ENCODE data around the gene MS4A4E.
"Not testable (repeated sequence)": the region's sequence is repeated elsewhere in the genome, so short reads cannot be mapped to it uniquely, and the experiment has no call there.

The MS4A4E gene

DNA sequence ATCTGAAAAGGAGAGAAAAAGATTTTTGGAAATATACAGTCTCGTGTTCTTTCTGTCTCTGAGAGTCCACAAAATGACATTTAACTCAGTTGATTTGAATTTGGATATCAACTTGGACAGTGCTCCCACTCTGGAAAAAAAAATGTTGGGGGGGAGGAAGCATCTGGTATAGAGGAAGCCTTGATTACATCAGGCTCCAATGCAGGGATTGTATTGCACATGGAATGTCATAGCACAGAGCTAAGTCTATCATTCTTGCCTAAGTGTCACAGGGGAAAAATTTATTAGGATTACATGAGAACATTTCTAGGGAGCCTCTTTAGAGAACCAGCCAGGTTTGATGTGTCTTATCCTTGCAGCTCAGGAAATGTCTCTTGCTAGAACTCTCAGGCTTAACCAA is 83.1 kb downstream of the MS4A4E start:
- TF ChIP-seq, protein P1, sequence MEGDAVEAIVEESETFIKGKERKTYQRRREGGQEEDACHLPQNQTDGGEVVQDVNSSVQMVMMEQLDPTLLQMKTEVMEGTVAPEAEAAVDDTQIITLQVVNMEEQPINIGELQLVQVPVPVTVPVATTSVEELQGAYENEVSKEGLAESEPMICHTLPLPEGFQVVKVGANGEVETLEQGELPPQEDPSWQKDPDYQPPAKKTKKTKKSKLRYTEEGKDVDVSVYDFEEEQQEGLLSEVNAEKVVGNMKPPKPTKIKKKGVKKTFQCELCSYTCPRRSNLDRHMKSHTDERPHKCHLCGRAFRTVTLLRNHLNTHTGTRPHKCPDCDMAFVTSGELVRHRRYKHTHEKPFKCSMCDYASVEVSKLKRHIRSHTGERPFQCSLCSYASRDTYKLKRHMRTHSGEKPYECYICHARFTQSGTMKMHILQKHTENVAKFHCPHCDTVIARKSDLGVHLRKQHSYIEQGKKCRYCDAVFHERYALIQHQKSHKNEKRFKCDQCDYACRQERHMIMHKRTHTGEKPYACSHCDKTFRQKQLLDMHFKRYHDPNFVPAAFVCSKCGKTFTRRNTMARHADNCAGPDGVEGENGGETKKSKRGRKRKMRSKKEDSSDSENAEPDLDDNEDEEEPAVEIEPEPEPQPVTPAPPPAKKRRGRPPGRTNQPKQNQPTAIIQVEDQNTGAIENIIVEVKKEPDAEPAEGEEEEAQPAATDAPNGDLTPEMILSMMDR (IDR thresholded peaks at IDR 0.05; ENCODE audit: low read depth, low read length): no peak
- no peak overlapping the region for H3K4me3 ChIP-seq (ENCODE audit: low read depth, low read length)

DNA sequence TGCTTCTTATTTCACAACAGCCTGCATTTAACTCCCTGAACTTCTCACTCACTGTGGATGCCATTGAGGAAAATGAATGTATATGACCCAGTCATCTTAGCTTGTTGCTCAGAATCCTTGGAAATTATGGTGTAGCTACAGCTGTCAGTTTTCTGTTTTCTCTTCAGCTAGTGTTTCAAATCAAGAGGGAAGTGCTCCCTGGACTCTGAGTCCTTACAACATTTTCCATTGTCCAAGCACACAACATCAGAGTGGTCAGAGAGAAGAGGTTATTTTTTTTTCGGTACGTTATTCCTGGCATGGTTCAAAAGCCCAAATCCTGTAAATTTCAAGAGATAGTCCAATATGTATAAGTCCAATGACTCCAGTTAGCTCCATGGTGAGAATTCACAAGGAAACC is 83.7 kb downstream of the MS4A4E start:
- TF ChIP-seq, protein P1 (IDR thresholded peaks at IDR 0.05; ENCODE audit: low read depth, low read length): no peak

DNA sequence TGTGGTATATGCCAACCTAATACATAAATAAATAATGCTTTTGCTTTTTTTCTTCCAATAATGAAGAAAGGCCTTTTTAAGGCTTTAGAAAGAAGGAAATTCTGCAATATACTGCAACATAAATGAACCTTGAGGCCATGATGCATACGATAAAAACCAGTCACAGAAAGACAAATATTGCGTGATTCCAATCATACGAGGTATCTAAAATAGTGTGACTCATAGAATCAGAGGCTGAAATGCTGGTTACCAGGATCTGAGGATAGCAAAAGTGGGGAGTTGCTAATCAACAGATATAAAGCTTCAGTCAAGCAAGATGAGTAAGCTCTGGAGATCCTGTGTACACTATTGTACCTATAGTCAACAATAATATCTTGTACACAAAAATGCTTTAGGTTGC is 84.3 kb downstream of the MS4A4E start:
- TF ChIP-seq, protein P1 (IDR thresholded peaks at IDR 0.05; ENCODE audit: low read depth, low read length): no peak
- H3K4me3 ChIP-seq (ENCODE audit: low read depth, low read length): no peak overlapping the region

More for the DNA sequence above, 83.7 kb downstream of the MS4A4E start:
- no peak overlapping the region for H3K4me3 ChIP-seq (ENCODE audit: low read depth, low read length)

- TF ChIP-seq, protein P1 (IDR thresholded peaks at IDR 0.05; ENCODE audit: low read depth, low read length): no peak
- no peak overlapping the region for H3K4me3 ChIP-seq (ENCODE audit: low read depth, low read length)
Observed at GRCh38 chr11:60155931-60156330, 87.0 kb downstream of the MS4A4E start.

GRCh38 chr11:60152727-60153126 is 90.2 kb downstream of the MS4A4E start:
- H3K4me3 ChIP-seq (ENCODE audit: low read depth, low read length): not testable (repeated sequence)

DNA sequence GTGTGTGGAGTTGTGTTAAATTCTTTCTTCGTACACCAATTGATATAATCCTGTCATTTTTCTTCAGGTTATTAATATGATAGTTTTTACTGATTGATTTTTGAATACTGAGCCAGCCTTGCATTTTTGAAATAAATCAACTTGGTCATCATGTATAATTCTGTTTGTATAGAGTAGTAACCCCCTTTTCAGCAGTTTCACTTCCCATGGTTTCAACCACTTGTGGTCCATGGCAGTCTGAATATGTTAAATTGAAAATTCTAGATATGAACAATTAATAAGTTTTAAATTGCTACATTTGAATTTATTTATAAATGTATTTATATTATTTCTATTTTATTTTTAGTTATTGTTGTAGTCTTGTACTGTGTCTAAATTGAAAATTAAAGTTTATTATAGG is 92.7 kb downstream of the MS4A4E start:
- H3K4me3 ChIP-seq (ENCODE audit: low read depth, low read length): no peak overlapping the region
- TF ChIP-seq, protein P1 (IDR thresholded peaks at IDR 0.05; ENCODE audit: low read depth, low read length): no peak

Measured in WI38 (cell line).